Measurements from ENCODE around the gene OBSL1.

DNA sequence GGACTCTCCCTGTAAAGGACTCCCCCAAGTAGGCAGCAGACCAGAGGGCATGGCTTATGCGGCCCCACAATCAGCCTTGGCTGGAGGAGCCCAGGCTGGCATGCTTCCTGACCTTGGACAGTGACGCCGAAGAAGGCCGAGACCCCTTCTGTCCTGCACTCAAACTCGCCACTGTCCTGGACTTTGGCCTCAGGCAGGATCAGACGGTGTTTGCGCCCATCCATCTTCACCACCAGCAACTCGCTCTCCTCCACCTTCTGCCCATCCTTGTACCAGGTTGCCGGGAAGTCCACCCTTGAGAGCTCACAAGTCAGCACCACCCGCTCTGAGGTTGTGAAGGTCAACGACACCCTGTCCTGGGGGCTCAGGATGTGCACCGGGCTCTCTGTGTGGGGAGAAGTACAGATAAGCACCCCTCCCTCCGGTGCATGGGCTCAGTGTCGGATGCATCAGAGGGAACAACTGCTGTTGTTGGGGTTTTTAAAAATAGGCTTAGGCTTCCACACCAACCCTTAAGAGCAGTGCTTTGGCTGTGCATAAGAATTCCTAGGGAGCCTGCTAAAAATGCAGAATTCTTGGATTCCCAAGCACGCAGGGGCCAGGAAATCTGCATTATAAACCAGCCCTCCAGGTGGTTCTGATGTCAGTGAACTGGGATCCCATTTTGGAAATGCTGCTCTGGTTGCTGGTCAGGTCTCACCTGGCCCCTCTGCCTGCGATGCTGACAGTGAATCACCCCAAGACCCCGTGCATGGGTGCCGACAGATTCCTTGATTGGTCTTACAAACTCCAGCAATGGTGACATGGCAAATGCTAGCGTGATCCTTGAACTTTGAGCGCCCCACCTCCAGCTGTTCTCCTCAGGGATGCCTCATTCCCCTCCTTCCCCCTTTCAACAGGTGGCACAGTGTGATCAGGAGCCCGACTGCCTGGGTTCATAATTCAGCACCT lies 5.9 kb downstream of the OBSL1 start:
- TF ChIP-seq, protein P1, sequence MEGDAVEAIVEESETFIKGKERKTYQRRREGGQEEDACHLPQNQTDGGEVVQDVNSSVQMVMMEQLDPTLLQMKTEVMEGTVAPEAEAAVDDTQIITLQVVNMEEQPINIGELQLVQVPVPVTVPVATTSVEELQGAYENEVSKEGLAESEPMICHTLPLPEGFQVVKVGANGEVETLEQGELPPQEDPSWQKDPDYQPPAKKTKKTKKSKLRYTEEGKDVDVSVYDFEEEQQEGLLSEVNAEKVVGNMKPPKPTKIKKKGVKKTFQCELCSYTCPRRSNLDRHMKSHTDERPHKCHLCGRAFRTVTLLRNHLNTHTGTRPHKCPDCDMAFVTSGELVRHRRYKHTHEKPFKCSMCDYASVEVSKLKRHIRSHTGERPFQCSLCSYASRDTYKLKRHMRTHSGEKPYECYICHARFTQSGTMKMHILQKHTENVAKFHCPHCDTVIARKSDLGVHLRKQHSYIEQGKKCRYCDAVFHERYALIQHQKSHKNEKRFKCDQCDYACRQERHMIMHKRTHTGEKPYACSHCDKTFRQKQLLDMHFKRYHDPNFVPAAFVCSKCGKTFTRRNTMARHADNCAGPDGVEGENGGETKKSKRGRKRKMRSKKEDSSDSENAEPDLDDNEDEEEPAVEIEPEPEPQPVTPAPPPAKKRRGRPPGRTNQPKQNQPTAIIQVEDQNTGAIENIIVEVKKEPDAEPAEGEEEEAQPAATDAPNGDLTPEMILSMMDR (conservative IDR thresholded peaks at IDR 0.05 in 1 of 2, IDR thresholded peaks at IDR 0.05 in 1 of 2; ENCODE audit: extremely low read depth in 1 of 2, insufficient read depth in 1 of 2, low read depth in 1 of 2, low read length in 2 of 2), result no peak
- TF ChIP-seq EZH2 (IDR thresholded peaks at IDR 0.05; ENCODE audit: borderline replicate concordance, low read length), result no peak

All from mammary epithelial cell (primary cell).